NCI-H2107 treated with DMSO at 0.1 percent for 48 hours (cell line): Measurements from ENCODE around the gene TERB1.

Experiments used
- DNase-seq: peaks from one replicate; lab custom pipeline; 2025; ENCODE audit not compliant: unreplicated experiment; lab: John Stamatoyannopoulos, UW

Gene TERB1, protein sequence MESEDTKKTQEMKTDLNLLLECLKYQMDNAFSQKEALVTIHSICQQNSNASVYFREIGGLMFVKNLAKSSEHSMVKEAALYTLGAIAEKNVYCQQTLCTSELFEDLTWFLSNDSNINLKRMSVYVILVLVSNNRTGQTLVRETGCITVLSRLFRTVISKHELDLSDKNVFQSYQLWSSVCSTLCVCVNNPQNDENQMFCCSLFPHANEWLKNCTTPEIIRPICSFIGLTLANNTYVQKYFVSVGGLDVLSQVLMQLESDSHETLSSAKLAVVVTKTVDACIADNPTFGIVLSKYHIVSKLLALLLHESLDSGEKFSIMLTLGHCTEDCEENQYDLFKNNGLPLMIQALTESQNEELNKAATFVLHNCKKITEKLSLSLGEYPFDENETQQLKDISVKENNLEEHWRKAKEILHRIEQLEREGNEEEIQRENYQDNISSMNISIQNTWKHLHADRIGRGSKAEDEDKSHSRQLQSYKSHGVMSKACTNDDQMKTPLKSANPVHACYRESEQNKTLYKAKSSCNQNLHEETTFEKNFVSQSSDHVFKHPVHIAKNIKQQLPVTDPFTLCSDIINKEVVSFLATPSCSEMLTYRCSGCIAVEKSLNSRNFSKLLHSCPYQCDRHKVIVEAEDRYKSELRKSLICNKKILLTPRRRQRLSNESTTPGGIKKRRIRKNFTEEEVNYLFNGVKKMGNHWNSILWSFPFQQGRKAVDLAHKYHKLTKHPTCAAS

GRCh38 chr16:66801320-66802105 is at the start of gene TERB1:
TERB1 (minus strand) TSS chr16:66801584; CDS start chr16:66796798, 4,786 bp downstream.
- DNase-seq, result no peak

GRCh38 chr16:66850115-66850815 is 48.9 kb upstream of the TERB1 start:
- DNase-seq, result no peak

DNA sequence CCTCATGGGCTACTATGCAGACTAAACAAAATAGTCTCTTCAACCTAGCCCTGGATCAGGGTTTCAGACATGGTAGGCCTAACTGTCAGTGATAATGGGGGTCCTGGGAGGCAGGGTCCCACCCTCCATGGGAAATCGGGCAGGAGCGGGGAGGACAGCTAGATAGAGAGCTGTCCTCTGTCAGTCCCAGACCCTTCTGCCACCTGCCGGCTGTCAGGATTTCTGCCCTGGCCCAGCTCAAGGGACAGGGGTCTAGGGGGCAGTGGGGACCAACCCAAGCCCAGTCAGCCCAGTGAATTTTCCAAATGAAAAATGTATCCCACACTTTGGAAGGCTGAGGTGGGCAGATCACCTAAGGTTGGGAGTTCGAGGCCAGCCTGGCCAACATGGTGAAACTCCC is 48.2 kb upstream of the TERB1 start:
- no peak for DNase-seq

DNA sequence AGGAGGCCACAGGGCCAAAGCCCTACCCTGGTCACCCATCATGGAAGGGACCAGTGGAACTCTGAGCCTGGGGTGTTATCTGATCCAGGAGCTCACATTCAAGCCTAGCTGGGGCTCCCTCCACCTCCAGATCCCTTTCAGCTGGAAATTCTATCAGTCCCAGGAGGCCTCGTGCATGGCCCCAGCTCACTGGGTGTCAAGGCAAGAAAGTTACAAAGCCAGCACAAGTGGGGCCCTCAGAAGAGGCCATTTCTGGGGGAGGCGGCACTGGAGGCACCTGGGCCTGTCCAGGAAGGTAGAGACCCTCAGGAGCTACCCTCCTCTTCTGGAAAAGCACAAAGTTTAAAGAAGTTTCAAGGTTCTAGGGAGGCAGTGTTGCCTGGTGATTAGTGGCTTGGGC is 47.6 kb upstream of the TERB1 start:
- no peak for DNase-seq

GRCh38 chr16:66848172-66848571 is 46.8 kb upstream of the TERB1 start:
- no peak for DNase-seq

DNA sequence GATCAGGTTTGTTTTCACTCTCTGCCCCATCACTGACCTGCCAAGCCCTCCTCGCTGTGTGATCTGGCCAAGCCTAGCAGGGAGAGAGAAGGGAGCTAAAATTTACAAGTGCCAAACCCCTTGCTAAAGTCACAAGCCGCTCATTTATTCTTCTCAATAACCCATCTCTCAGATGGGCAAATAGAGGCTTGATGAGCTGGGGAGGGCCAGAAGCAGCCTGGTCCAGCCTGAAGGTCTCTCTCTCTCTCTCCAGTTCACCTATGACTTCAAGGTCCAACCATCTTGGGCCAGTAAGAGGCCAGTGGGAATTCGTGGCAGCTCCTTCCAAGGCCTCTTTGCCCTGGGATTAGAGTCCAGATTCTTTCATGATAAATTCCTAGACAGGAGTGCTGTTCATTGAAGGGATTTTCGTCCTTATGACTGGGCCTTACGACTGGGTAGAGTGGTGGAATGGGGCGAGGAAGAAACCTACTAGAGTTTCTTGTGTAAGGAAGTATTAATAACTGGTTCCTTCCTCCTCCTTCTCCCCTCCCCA is 46.2 kb upstream of the TERB1 start:
- DNase-seq, result no peak

DNA sequence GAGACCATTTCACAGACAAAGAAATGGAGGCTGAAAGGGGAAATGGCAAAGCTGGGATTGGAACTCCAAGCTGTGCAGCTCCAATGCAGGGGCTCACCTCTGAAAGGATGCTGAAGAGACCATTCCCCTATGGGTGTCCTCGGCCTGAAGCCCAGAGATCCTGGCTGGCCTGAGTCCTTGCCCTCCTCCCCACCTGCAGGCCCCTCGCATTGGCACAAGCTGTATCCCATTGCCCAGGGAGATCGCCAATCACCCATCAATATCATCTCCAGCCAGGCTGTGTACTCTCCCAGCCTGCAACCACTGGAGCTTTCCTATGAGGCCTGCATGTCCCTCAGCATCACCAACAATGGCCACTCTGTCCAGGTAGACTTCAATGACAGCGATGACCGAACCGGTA is 45.4 kb upstream of the TERB1 start:
- DNase-seq, result no peak

DNA sequence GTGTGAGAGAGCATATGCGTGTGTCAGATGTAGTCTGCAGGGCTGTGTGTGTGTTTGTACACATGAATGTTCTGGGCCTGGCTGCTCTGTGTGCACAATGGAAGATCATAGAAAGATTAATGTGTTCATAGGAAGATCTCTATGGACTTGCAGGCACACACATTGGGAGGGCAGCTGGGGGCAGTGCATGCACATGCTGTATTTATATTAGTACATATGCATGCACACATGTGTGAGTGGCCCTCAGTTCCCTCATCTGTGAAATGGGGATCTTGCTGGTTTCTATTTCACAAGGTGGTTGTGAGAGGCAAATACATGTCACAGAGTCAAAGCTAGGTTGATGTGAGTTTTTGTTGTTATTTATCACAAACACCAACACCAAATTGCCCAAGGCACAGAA is 44.9 kb upstream of the TERB1 start:
- DNase-seq, result no peak

DNA sequence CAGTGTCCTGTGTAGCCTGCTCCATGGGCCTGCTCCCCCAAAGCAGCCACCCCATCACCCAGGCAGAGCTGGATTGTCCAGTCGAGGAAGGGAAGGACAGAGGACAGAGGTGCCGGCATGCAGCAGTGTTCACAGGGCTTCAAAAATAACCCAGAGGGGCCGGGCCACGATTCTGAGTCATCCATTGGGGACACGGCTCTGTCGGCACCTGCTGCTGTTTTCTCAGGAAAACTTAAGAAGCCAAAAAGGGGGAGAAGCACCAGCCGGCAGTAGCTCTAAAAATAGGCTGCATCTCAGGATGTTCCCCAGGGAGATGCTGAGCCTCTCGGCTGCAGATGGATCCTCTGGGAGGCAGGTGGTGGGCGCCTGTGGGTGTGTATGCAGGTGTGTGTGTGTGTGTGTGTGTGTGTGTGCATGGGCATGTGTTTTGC is 44.4 kb upstream of the TERB1 start:
- DNase-seq, result peak; percentile 84

GRCh38 chr16:66845080-66845410 is 43.7 kb upstream of the TERB1 start:
- DNase-seq, result no peak

GRCh38 chr16:66844342-66845079 is 43.1 kb upstream of the TERB1 start, which contains the start of gene CA7:
CA7 (plus strand) TSS chr16:66844414; CDS start chr16:66844488, 74 bp downstream.
- no peak for DNase-seq

GRCh38 chr16:66844009-66844341 is 42.6 kb upstream of the TERB1 start:
- DNase-seq, result no peak

- DNase-seq, result no peak
These were observed 41.8 kb upstream of the TERB1 start for GRCh38 chr16:66843191-66843590.

GRCh38 chr16:66842765-66843164 is 41.4 kb upstream of the TERB1 start:
- DNase-seq, result no peak

DNA sequence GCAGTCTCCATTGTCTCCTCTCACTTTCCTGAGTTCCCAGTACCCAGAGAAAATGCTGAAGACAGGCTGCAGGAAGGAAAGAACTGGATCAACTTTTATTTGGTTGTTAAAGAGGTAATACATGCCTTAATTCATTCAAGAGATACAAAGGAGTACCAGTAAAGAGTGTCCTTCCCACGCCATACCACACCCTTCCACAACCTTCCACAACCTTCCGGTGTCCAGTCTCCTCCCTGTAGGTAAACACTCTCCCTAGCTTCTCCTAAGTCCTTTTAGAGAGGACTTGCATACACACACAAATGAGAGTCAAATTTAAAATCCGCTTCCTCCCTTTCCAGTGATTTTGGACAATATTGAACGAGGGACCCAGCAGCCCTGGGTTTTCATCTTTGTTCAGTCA is 40.0 kb upstream of the TERB1 start:
- DNase-seq, result no peak

GRCh38 chr16:66840883-66841282 is 39.5 kb upstream of the TERB1 start:
- DNase-seq, result no peak

DNA sequence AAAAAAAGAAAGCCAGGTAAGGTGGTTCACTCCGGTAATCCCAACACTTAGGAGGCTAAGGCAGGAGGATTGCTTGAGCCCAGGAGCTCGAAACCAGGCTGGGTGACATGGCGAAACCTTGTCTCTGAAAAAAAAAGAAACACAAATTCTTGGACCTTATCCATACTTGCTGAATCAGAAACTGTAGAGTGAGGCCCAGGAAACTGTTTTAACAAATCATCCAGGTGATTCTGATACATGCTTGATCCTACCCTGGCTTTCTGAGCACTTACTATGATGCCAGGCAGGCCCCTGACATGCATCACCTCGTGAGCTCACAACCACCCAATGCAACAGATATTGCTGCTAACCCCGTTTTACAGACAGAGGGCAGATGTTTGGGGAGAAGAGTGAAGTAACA is 33.4 kb upstream of the TERB1 start:
- no peak for DNase-seq

DNA sequence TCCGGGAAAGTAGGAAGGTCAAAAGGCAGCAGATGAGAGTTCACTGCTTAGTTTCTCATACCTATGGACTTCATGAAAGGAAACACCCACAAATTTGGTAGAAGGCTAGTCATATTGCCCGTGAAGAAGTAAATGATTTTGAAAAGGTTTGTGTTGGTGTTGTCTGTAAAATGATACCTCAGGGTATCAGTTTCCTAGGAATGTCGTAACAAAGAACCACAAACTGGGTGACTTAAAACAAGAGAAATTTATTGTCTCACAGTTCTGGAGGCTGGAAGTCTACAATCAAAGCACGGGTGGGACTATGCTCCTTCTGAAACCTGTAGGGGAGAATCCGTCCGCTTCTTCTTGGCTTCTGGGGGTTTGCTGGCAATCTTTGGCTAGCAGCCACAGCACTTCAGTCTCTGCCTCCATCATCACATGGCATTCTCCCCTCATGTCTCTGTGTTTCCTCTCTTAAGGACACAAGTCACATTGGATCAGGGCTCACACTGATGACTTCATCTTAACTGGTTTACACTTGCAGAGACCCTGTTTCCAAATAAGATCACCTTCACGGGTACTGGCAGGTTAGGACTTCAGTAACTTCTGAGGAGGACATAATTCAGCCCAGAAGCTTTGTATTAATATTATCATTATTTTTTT is 31.4 kb upstream of the TERB1 start:
- DNase-seq, result peak; percentile 60

DNA sequence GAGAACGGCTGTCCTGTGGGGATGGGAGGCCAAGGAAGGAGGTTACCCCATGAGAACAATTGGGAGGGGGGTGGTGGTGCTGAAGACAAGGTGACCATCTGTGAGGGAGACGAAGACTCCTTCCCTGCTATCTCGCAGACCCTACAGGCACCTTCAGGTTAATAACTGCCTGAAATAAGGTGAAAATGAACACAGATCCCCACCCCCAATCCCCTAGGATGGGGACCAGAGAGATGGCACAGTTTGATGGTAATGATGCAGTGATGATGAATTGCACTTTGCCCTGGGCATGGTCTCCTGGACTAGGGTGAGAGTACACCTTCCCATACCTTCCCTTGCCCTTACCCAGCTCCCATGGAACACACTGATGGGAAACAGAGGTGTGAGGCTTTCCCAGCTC is 30.8 kb upstream of the TERB1 start:
- no peak for DNase-seq
